Mucosa of stomach (tissue), 1 donor: ENCODE data around the gene FOXI1.
"Not testable (repeated sequence)": the region's sequence is repeated elsewhere in the genome, so short reads cannot be mapped to it uniquely, and the experiment has no call there.

ENCODE experiments used
- H3K27me3 ChIP-seq: one replicate; pipeline ENCODE4 v1.7.0; 2013; ENCODE audit warnings: mild to moderate bottlenecking, low read length; ENCODE audit not compliant: control insufficient read depth, insufficient read depth
- H3K36me3 ChIP-seq: one replicate; pipeline ENCODE4 v1.7.0; 2013; ENCODE audit warnings: low read length; ENCODE audit not compliant: control insufficient read depth, insufficient read depth
- H3K4me1 ChIP-seq: one replicate; pipeline ENCODE4 v1.7.0; 2013; ENCODE audit warnings: mild to moderate bottlenecking, low read length; ENCODE audit not compliant: control insufficient read depth, insufficient read depth
- H3K4me3 ChIP-seq: one replicate; pipeline ENCODE4 v1.7.0; 2013; ENCODE audit warnings: low read length
- H3K9ac ChIP-seq: one replicate; pipeline ENCODE4 v1.7.0; 2013; ENCODE audit warnings: mild to moderate bottlenecking, low read length, moderate library complexity
- H3K9me3 ChIP-seq: one replicate; pipeline ENCODE4 v1.7.0; 2013; ENCODE audit warnings: mild to moderate bottlenecking, low read length, moderate library complexity; ENCODE audit not compliant: control insufficient read depth
- donor health status: Pancreatic carcinoma.

FOXI1 gene

DNA sequence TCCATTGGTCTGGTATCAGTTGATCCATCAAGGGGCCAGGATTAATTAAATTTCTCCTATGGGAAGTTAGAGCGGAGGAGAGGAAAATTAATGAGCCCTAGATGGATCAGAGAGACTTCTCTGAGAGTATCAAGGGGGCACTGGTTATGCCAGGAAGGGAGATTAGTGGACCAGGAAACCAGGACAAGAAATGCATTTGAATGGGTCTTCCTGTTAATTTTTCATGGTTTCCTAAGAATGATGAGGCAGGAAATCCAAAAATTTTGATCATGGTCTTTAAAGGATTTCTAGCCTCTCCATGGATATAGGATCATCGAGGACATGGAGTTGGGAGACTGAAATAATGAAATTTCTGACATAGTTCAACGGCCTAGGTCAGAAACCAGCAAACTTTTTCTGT lies 30.8 kb downstream of the FOXI1 start:
- Histone ChIP-seq H3K4me3 (no peak overlapping the region), H3K9ac (no peak overlapping the region), H3K9me3 (no peaks in the 10 kb centered on the region), H3K27me3 (no peaks in the 10 kb centered on the region), H3K36me3 (no peaks in the 10 kb centered on the region), H3K4me1 (no peaks in the 10 kb centered on the region)

GRCh38 chr5:170137694-170138214 lies 32.1 kb downstream of the FOXI1 start:
- Histone ChIP-seq H3K9me3 (no peaks in the 10 kb centered on the region), H3K4me3 (no peak overlapping the region), H3K9ac (no peak overlapping the region), H3K4me1 (no peaks in the 10 kb centered on the region), H3K36me3 (no peaks in the 10 kb centered on the region), H3K27me3 (no peaks in the 10 kb centered on the region)

DNA sequence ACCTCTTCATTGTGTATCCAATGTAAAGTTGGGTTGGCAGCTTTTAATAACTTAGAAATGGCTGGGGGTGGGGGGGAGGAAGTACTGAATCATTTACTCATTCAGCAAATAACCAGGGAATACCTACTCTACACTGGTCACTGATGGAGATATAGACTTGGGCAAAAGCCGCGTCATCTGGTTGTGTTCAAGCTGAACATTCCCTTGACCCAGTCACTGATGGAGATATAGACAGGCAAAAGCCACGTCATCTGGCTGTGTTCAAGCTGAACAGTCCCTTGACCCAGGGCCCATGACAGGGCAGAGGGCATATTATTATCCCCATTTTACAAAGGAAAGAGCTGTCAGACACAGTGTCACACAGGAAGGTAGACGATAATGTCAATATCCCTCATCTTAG lies 32.6 kb downstream of the FOXI1 start:
- H3K4me3 ChIP-seq = no peak overlapping the region
- no peaks in the 10 kb centered on the region for H3K9me3 ChIP-seq
- H3K27me3 ChIP-seq = no peaks in the 10 kb centered on the region
- H3K9ac ChIP-seq = no peak overlapping the region
- no peaks in the 10 kb centered on the region for H3K4me1 ChIP-seq
- H3K36me3 ChIP-seq = no peaks in the 10 kb centered on the region

GRCh38 chr5:170139786-170140335 lies 34.2 kb downstream of the FOXI1 start:
- H3K9me3 ChIP-seq = no peaks in the 10 kb centered on the region

DNA sequence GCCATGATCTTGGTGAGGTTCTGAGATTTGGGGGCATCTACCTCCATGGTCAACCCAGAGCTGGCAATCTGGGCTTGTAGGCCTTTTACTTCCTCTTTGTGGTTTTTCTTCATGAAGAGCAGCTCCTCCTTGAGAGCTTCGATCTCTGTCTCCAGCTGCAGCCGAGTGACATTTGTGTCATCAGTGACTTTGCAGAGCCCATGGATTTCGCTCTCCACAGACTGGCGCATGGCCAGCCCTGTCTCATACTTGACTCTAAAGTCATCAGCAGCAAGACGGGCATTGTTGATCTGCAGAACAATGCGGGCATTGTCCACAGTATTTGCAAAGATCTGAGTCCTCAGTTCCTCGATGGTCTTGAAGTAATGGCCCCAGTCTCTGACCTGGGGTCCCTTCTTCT lies 35.5 kb downstream of the FOXI1 start:
- not testable (repeated sequence) for H3K27me3 ChIP-seq, H3K36me3 ChIP-seq, H3K4me1 ChIP-seq, H3K9ac ChIP-seq, H3K9me3 ChIP-seq, H3K4me3 ChIP-seq

More at GRCh38 chr5:170139786-170140335, 34.2 kb downstream of the FOXI1 start:
- Histone ChIP-seq H3K9ac (no peak overlapping the region), H3K36me3 (no peaks in the 10 kb centered on the region), H3K27me3 (no peaks in the 10 kb centered on the region), H3K4me1 (no peaks in the 10 kb centered on the region), H3K4me3 (no peak overlapping the region)

GRCh38 chr5:170141636-170142035 lies 35.9 kb downstream of the FOXI1 start:
- H3K4me3 ChIP-seq = no peak overlapping the region
- H3K36me3 ChIP-seq = no peaks in the 10 kb centered on the region
- H3K27me3 ChIP-seq = no peaks in the 10 kb centered on the region
- no peak overlapping the region for H3K9ac ChIP-seq
- no peaks in the 10 kb centered on the region for H3K4me1 ChIP-seq
- no peaks in the 10 kb centered on the region for H3K9me3 ChIP-seq

DNA sequence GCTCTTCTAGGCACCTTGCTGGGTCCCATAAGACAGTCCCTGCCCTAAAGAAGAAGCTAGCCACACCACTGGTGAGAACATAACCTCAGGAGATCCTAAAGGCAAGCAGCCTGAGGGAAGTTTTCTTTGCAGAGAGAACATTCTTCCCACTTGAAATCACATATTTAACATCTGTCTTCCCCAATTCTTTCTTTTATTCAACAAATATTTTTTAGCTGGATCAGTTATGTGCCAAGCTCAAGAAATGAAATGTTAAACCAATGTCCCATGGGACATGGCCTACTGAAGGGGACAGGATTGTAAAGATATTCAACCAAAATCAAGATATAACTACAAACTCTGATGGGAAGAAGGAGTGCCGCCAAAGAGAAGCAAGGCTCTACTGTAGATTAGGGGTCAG lies 36.5 kb downstream of the FOXI1 start:
- Histone ChIP-seq H3K4me3 (no peak overlapping the region), H3K9ac (no peak overlapping the region), H3K9me3 (no peaks in the 10 kb centered on the region), H3K4me1 (no peaks in the 10 kb centered on the region), H3K27me3 (no peaks in the 10 kb centered on the region), H3K36me3 (no peaks in the 10 kb centered on the region)

DNA sequence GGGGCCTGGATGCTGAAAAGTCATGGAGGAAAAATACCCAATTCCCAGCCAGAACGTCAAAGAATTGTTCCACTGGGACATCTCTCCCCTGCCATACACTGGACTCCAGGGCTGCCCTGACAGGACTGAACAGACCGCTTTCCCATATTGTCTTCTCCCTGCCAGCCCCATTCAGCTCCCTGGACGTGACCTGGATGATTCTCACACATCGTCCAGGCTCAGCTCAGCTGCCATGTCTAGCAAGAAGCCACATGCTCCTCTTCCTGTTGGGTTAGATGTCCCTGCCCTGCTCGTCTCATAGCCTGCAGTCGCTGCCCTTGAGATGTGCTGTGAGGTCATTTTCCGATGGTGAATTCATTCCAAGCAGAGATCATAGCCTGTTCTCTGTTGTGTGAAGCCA lies 37.4 kb downstream of the FOXI1 start:
- H3K9me3 ChIP-seq = no peaks in the 10 kb centered on the region
- no peaks in the 10 kb centered on the region for H3K27me3 ChIP-seq
- H3K4me3 ChIP-seq = no peak overlapping the region
- no peak overlapping the region for H3K9ac ChIP-seq
- no peaks in the 10 kb centered on the region for H3K4me1 ChIP-seq
- no peaks in the 10 kb centered on the region for H3K36me3 ChIP-seq

GRCh38 chr5:170143710-170144109 lies 38.0 kb downstream of the FOXI1 start:
- Histone ChIP-seq H3K4me1 (no peaks in the 10 kb centered on the region), H3K36me3 (no peaks in the 10 kb centered on the region), H3K9me3 (no peaks in the 10 kb centered on the region), H3K4me3 (no peak overlapping the region), H3K27me3 (no peaks in the 10 kb centered on the region), H3K9ac (no peak overlapping the region)

DNA sequence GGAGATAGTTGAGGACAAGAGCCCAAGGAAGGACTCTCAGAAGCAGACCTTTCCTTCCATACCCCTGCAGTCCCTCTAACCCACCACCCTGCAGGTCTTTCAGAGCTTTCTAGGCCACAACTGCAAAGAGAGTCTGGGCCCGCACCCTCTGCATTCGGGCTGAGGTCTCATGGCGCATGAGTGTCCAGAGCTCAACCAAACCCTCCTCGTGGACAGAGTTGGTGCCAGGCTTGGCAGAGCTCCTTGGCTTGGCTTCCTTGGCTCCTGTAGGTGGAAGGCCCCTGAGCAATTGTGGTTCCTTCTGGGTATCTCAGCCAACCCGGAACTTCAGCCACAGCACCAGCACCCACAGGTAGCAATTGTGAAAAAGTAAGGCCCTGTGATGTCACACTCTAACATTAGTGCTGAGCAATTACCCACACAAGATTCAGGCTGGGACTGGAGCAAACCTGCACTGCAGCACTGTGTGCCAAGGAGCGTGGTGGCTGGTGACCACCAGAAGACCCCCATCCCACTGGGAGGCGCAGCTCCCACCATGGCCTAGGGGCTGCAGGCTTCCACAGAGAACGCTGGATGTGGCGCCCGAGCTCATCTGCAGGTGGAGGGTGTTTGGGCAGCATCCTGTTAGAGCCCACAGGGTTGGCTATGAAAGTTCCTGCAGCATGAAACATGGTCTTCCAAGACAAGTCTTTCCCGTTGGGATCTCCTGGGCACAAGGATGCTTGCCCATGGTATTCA lies 38.8 kb downstream of the FOXI1 start:
- H3K27me3 ChIP-seq = no peaks in the 10 kb centered on the region
- H3K9ac ChIP-seq = no peak overlapping the region
- no peaks in the 10 kb centered on the region for H3K9me3 ChIP-seq
- no peaks in the 10 kb centered on the region for H3K4me1 ChIP-seq
- H3K4me3 ChIP-seq = no peak overlapping the region
- no peaks in the 10 kb centered on the region for H3K36me3 ChIP-seq

DNA sequence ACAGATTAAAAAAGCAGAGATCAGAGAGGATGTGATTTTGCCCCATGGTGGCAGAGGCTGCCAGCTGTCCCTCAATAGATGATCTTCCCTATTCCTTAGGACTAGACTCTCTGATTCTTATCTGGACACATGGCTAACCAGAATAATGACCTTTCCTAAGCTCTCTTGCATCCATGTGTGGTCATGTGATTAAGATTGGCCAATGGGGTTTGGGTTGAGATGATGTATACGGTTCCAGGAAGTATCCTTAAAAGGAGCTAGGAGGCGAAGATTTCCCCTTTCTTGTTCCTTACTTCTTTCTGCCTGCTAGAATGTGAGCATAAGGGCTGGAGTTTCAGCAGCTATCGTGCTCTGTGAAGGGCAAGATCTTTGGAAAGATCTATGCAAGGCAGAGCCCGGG lies 39.8 kb downstream of the FOXI1 start:
- no peaks in the 10 kb centered on the region for H3K9me3 ChIP-seq
- H3K4me1 ChIP-seq = no peaks in the 10 kb centered on the region
- H3K4me3 ChIP-seq = no peak overlapping the region
- no peaks in the 10 kb centered on the region for H3K27me3 ChIP-seq
- no peaks in the 10 kb centered on the region for H3K36me3 ChIP-seq
- H3K9ac ChIP-seq = no peak overlapping the region

- no peak overlapping the region for H3K9ac ChIP-seq
- H3K36me3 ChIP-seq = no peaks in the 10 kb centered on the region
- no peaks in the 10 kb centered on the region for H3K27me3 ChIP-seq
- no peak overlapping the region for H3K4me3 ChIP-seq
- H3K9me3 ChIP-seq = no peaks in the 10 kb centered on the region
- H3K4me1 ChIP-seq = no peaks in the 10 kb centered on the region
Measured at GRCh38 chr5:170147051-170147752, 41.5 kb downstream of the FOXI1 start.
